Urothelium cell line (cell line): Measurements from ENCODE around the gene CCDC159.
"Not testable (repeated sequence)": the region's sequence is repeated elsewhere in the genome, so short reads cannot be mapped to it uniquely, and the experiment has no call there.

Experiments used
- DNase-seq: peaks from one replicate; pipeline ENCODE4 v3.0.0; 2011; ENCODE audit warnings: low spot score, mixed read lengths
- FAIRE-seq: peaks from 2 replicates; lab custom pipeline; 2011; peaks lifted over from hg19 to GRCh38; lab: Jason Lieb, UNC

The CCDC159 gene

GRCh38 chr19:11364935-11365334, 18.6 kb downstream of the CCDC159 start:
- no peak for FAIRE-seq

GRCh38 chr19:11365557-11366117, 19.3 kb downstream of the CCDC159 start:
- DNase-seq (no peak), FAIRE-seq (no peak)

More at GRCh38 chr19:11364935-11365334, 18.6 kb downstream of the CCDC159 start:
- no peak for DNase-seq

GRCh38 chr19:11367528-11367927, 21.2 kb downstream of the CCDC159 start:
- DNase-seq (no peak), FAIRE-seq (no peak)

- FAIRE-seq (no peak), DNase-seq (no peak)
These were observed 24.4 kb downstream of the CCDC159 start for GRCh38 chr19:11370744-11371143.

- DNase-seq (no peak), FAIRE-seq (no peak)
These were observed 27.0 kb downstream of the CCDC159 start for GRCh38 chr19:11373166-11373884.

GRCh38 chr19:11373885-11374432, 27.6 kb downstream of the CCDC159 start:
- DNase-seq (no peak), FAIRE-seq (no peak)

- DNase-seq = peak; percentile 94
- FAIRE-seq = peak; percentile 27
These were observed 28.3 kb downstream of the CCDC159 start, which contains the start of gene SWSAP1 for GRCh38 chr19:11374433-11375142. Gene SWSAP1 (plus strand): TSS chr19:11374666. CDS start chr19:11374681, 15 bp downstream.

GRCh38 chr19:11375143-11375948, 29.0 kb downstream of the CCDC159 start:
- FAIRE-seq (no peak), DNase-seq (no peak)

- FAIRE-seq = no peak
- no peak for DNase-seq
These were observed 30.9 kb downstream of the CCDC159 start for GRCh38 chr19:11377237-11377636.

GRCh38 chr19:11377756-11378155, 31.4 kb downstream of the CCDC159 start:
- no peak for FAIRE-seq
- DNase-seq = no peak

GRCh38 chr19:11378319-11379189, 32.2 kb downstream of the CCDC159 start:
- DNase-seq (no peak), FAIRE-seq (no peak)

- FAIRE-seq, DNase-seq: not testable (repeated sequence)
These were observed 33.0 kb downstream of the CCDC159 start for GRCh38 chr19:11379269-11379845.

- FAIRE-seq = no peak
These were observed 33.6 kb downstream of the CCDC159 start for GRCh38 chr19:11379857-11380350.

GRCh38 chr19:11380653-11381537, 34.6 kb downstream of the CCDC159 start:
- FAIRE-seq (no peak), DNase-seq (peak; percentile 93)

More at GRCh38 chr19:11379857-11380350, 33.6 kb downstream of the CCDC159 start:
- no peak for DNase-seq

GRCh38 chr19:11382898-11383705, 36.8 kb downstream of the CCDC159 start:
- no peak for FAIRE-seq
- peak; percentile 62 for DNase-seq

GRCh38 chr19:11383706-11384048, 37.4 kb downstream of the CCDC159 start:
- DNase-seq (no peak), FAIRE-seq (no peak)

GRCh38 chr19:11384778-11385129, 38.4 kb downstream of the CCDC159 start:
- DNase-seq (no peak), FAIRE-seq (no peak)
